Right lobe of liver (tissue), 4 donors: Measurements from ENCODE around the gene HADHB.

ENCODE experiments used
- CTCF ChIP-seq, 4 donors: fragments of 200-600 bp in 3 of 4; fragments of 450-650 bp in 1 of 4; IDR thresholded peaks; one replicate each; pipeline versions ENCODE4 v1.5.1 to v1.8.0; 2016 to 2022; ENCODE audit warnings: antibody characterized with exemption in 4 of 4, mild to moderate bottlenecking in 2 of 4
- POLR2A ChIP-seq: fragments of 450-650 bp; IDR thresholded peaks from one replicate; pipeline ENCODE4 v1.6.1; 2017; ENCODE audit warnings: antibody characterized with exemption, mild to moderate bottlenecking
- donor health status: DM: no; HTN: no; CAD: no.
- donor health status: DM: no; HTN: no; CAD: no.
- donor health status: DM: no; HTN: yes; CAD: no.

- no peak for TF ChIP-seq CTCF (IDR thresholded peaks at IDR 0.05)
- TF ChIP-seq POLR2A = peak; percentile 7
Measured at GRCh38 chr2:26255759-26256384, 11.1 kb downstream of the HADHB start.
